PC-9 (cell line): ENCODE results near the gene TRIM10.

Experiments
- EZH2 ChIP-seq: fragments of 200-600 bp; sonication (generic); IDR thresholded peaks from 2 replicates; pipeline ENCODE4 v1.8.0; 2017; ENCODE audit warnings: antibody characterized with exemption, low read depth
- TF ChIP-seq, protein P1 (sequence below): fragments of 200-600 bp; sonication (generic); conservative IDR thresholded peaks from 2 replicates; pipeline ENCODE4 v1.6.1; 2017; ENCODE audit warnings: mixed run types, antibody characterized with exemption, mild to moderate bottlenecking, moderate library complexity

DNA sequence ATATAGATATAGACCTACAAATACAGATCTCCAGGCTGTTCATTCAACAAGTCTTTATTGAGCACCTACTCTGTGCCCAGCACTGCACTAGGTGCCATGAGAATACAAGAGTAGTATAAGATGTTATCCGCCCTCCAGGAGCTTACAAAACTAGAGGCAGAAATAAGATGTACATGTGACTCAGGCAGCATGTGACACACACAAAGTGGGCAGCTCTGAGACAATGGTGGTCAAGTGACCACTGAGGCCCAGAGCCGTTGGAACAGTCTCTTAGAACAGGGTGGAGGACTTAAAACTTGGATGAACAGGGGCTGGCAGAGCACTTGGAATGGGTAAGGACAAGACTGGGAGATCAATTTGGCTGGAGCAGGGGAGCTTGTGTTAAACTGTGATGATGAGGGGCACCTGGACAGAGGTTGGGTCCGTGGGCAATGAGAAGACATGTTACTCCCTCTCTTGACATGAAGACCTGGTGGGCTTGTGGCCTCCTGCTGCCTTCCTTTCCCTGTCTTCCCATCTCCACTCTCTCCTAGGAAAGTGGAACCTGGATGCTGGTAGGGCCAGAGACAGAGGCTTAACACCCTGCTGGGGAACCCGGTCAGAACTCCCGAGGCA is 23.5 kb upstream of the TRIM10 start:
- TF ChIP-seq, protein P1, sequence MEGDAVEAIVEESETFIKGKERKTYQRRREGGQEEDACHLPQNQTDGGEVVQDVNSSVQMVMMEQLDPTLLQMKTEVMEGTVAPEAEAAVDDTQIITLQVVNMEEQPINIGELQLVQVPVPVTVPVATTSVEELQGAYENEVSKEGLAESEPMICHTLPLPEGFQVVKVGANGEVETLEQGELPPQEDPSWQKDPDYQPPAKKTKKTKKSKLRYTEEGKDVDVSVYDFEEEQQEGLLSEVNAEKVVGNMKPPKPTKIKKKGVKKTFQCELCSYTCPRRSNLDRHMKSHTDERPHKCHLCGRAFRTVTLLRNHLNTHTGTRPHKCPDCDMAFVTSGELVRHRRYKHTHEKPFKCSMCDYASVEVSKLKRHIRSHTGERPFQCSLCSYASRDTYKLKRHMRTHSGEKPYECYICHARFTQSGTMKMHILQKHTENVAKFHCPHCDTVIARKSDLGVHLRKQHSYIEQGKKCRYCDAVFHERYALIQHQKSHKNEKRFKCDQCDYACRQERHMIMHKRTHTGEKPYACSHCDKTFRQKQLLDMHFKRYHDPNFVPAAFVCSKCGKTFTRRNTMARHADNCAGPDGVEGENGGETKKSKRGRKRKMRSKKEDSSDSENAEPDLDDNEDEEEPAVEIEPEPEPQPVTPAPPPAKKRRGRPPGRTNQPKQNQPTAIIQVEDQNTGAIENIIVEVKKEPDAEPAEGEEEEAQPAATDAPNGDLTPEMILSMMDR = no peak
- no peak for TF ChIP-seq EZH2
